DND-41 (cell line): ENCODE results near the gene OXNAD1.

Experiments
- ATAC-seq: fragments of 200-7000 bp; cut with Tn5 transposase; 3 replicates; pipeline ENCODE4 v1.9.1; 2021; ENCODE audit warnings: low read depth; ENCODE audit not compliant: insufficient read depth
- DNase-seq: peaks from one replicate; pipeline ENCODE4 v3.0.0-alpha.2; 2020
- H2AFZ ChIP-seq: 2 replicates; pipeline ENCODE4 v1.6.0; 2012; ENCODE audit warnings: low read depth, low read length
- H3K27ac ChIP-seq: 2 replicates; pipeline ENCODE4 v1.5.1; 2012; ENCODE audit warnings: low read length, inconsistent platforms
- H3K27me3 ChIP-seq: fragments of 200-600 bp; sonication (generic); 2 replicates; pipeline ENCODE4 v1.6.0; 2012; ENCODE audit warnings: low read length, mild to moderate bottlenecking, inconsistent platforms; ENCODE audit not compliant: insufficient read depth, poor library complexity
- H3K36me3 ChIP-seq: 2 replicates; pipeline ENCODE4 v1.5.1; 2012; ENCODE audit warnings: low read length, inconsistent platforms; ENCODE audit not compliant: insufficient read depth
- H3K4me1 ChIP-seq: 2 replicates; pipeline ENCODE4 v1.5.1; 2012; ENCODE audit warnings: mild to moderate bottlenecking, low read length; ENCODE audit not compliant: insufficient read depth
- H3K4me2 ChIP-seq: 2 replicates; pipeline ENCODE4 v1.6.0; 2012; ENCODE audit warnings: mild to moderate bottlenecking, moderate library complexity, low read length, inconsistent platforms; ENCODE audit not compliant: insufficient read depth
- H3K4me3 ChIP-seq, 2 experiments: fragments of 200-600 bp in 1 of 2; shearing (Covaris generic) in 1 of 2; 2 replicates each; pipeline ENCODE4 v1.5.1; 2012 to 2016; ENCODE audit warnings: inconsistent platforms in 2 of 2, low read length in 2 of 2, mild to moderate bottlenecking in 2 of 2, low read depth in 1 of 2, moderate library complexity in 1 of 2
- H3K79me2 ChIP-seq: 2 replicates; pipeline ENCODE4 v1.6.0; 2012; ENCODE audit warnings: low read length, inconsistent platforms; ENCODE audit not compliant: insufficient read depth
- H3K9ac ChIP-seq: 2 replicates; pipeline ENCODE4 v1.6.0; 2012; ENCODE audit warnings: low read depth, mild to moderate bottlenecking, inconsistent platforms, low read length, moderate library complexity
- H3K9me3 ChIP-seq: 2 replicates; pipeline ENCODE4 v1.5.1; 2012; ENCODE audit warnings: low read length, moderate library complexity, mild to moderate bottlenecking, inconsistent platforms; ENCODE audit not compliant: insufficient read depth, severe bottlenecking
- H4K20me1 ChIP-seq: 2 replicates; pipeline ENCODE4 v1.6.0; 2012; ENCODE audit warnings: low read length; ENCODE audit not compliant: insufficient read depth
- CTCF ChIP-seq: IDR thresholded peaks from 2 replicates; pipeline ENCODE4 v1.5.1; 2012; ENCODE audit warnings: borderline replicate concordance, low read length, moderate library complexity, mild to moderate bottlenecking; ENCODE audit not compliant: poor library complexity, severe bottlenecking; ENCODE audit errors: extremely low read depth
- EZH2 ChIP-seq: IDR thresholded peaks from 3 replicates; pipeline ENCODE4 v1.6.1; 2012; ENCODE audit warnings: borderline replicate concordance, low read depth, mild to moderate bottlenecking, moderate library complexity, low read length, inconsistent platforms; ENCODE audit not compliant: severe bottlenecking

OXNAD1 gene

GRCh38 chr3:16290827-16291196, 25.8 kb downstream of the OXNAD1 start:
- Histone ChIP-seq H3K9me3 (peaks cover 8% of the 10 kb centered on the region), H4K20me1 (no peaks in the 10 kb centered on the region), H3K79me2 (peaks cover 46% of the 10 kb centered on the region), H3K4me2 (peak overlapping the region; percentile 31), H3K9ac (peak overlapping the region; percentile 47), H2AFZ (no peak overlapping the region), H3K4me3 (no peak overlapping the region), H3K27ac (peak overlapping the region; percentile 87), H3K27me3 (no peaks in the 10 kb centered on the region), H3K4me1 (peaks cover 70% of the 10 kb centered on the region), H3K36me3 (peaks cover 62% of the 10 kb centered on the region)
- TF ChIP-seq EZH2 (no peak), CTCF (no peak)
- DNase-seq (no peak), ATAC-seq (peak; percentile 85)

- Histone ChIP-seq H3K79me2 (peaks cover 32% of the 10 kb centered on the region), H3K4me2 (no peak overlapping the region), H3K27ac (peak overlapping the region; percentile 44), H3K4me1 (peaks cover 51% of the 10 kb centered on the region), H3K36me3 (peaks cover 55% of the 10 kb centered on the region), H3K27me3 (no peaks in the 10 kb centered on the region), H3K9me3 (peaks cover 12% of the 10 kb centered on the region), H3K4me3 (no peak overlapping the region), H3K9ac (no peak overlapping the region), H2AFZ (no peak overlapping the region), H4K20me1 (no peaks in the 10 kb centered on the region)
- no peak for ATAC-seq
- DNase-seq = no peak
- no peak for TF ChIP-seq CTCF
- TF ChIP-seq EZH2 = no peak
These were observed 29.8 kb downstream of the OXNAD1 start for GRCh38 chr3:16294844-16295243.

- TF ChIP-seq EZH2 = no peak
- no peak for TF ChIP-seq CTCF
- Histone ChIP-seq H3K36me3 (peaks cover 55% of the 10 kb centered on the region), H3K4me3 (no peak overlapping the region), H3K9me3 (peaks cover 12% of the 10 kb centered on the region), H3K27ac (peak overlapping the region; percentile 29; the same call in 1 of the 2 replicates), H3K27me3 (no peaks in the 10 kb centered on the region), H3K4me1 (peaks cover 51% of the 10 kb centered on the region), H4K20me1 (no peaks in the 10 kb centered on the region), H3K9ac (no peak overlapping the region), H2AFZ (no peak overlapping the region), H3K4me2 (no peak overlapping the region), H3K79me2 (peaks cover 32% of the 10 kb centered on the region)
- ATAC-seq = no peak
- no peak for DNase-seq
These were observed 30.4 kb downstream of the OXNAD1 start for GRCh38 chr3:16295298-16295890.
